Chondrocyte (in vitro differentiated cells): Measurements from ENCODE around the gene FRMD7. TPM values are rescaled to one million over a fixed set of nuclear protein-coding genes. Genes with fewer than 3 reads are reported as not detected.

Experiments
- DNase-seq: peaks from one replicate; pipeline ENCODE4 v3.0.0; 2021; ENCODE audit warnings: mixed read lengths, low spot score
- H3K27ac Mint-ChIP-seq: one replicate; pipeline ENCODE4 v1.8.0; 2021; ENCODE audit warnings: mild to moderate bottlenecking, moderate library complexity, mixed read lengths; ENCODE audit not compliant: unreplicated experiment
- H3K27me3 Mint-ChIP-seq: 2 replicates; pipeline ENCODE4 v1.8.0; 2021; ENCODE audit warnings: low read depth, mixed read lengths
- H3K36me3 Mint-ChIP-seq: 2 replicates; pipeline ENCODE4 v1.8.0; 2021; ENCODE audit warnings: low read depth, mixed read lengths
- H3K4me1 Mint-ChIP-seq: 2 replicates; pipeline ENCODE4 v1.8.0; 2021; ENCODE audit warnings: low read depth, mild to moderate bottlenecking, mixed read lengths
- H3K4me3 Mint-ChIP-seq: one replicate; pipeline ENCODE4 v1.8.0; 2021; ENCODE audit warnings: mild to moderate bottlenecking, moderate library complexity, mixed read lengths; ENCODE audit not compliant: unreplicated experiment
- H3K9me3 Mint-ChIP-seq: 2 replicates; pipeline ENCODE4 v1.8.0; 2021; ENCODE audit warnings: low read depth, mixed read lengths
- CTCF ChIP-seq: fragments of 200-600 bp; sonication (generic); IDR thresholded peaks from 2 replicates; pipeline ENCODE4 v1.5.0; 2021; ENCODE audit warnings: antibody characterized with exemption, mild to moderate bottlenecking, moderate library complexity
- total RNA-seq: library from RNA; stranded (reverse); gene quantifications from 3 replicates; pipeline ENCODE4 v1.2.1, GENCODE V29; 2021

Gene FRMD7
- total RNA-seq, 1 donor from 2014 or later, result 0.25 TPM

GRCh38 chrX:132086672-132087071 is 41.1 kb downstream of the FRMD7 start:
- TF ChIP-seq CTCF, result no peak
- peak overlapping the region; percentile 71 for H3K27ac Mint-ChIP-seq
- no peak for DNase-seq
- no peak overlapping the region for H3K4me3 Mint-ChIP-seq
- H3K9me3 Mint-ChIP-seq, result no peaks in the 10 kb centered on the region
- no peaks in the 10 kb centered on the region for H3K27me3 Mint-ChIP-seq
- peaks cover 47% of the 10 kb centered on the region for H3K4me1 Mint-ChIP-seq
- H3K36me3 Mint-ChIP-seq, result no peaks in the 10 kb centered on the region

GRCh38 chrX:132085786-132086185 is 42.0 kb downstream of the FRMD7 start:
- Mint-ChIP-seq H3K4me1 (peaks cover 43% of the 10 kb centered on the region), H3K4me3 (no peak overlapping the region), H3K36me3 (no peaks in the 10 kb centered on the region), H3K9me3 (no peaks in the 10 kb centered on the region), H3K27me3 (no peaks in the 10 kb centered on the region), H3K27ac (no peak overlapping the region)
- TF ChIP-seq CTCF, result no peak
- no peak for DNase-seq

GRCh38 chrX:132077912-132078311 is 49.9 kb downstream of the FRMD7 start:
- Mint-ChIP-seq H3K9me3 (no peaks in the 10 kb centered on the region), H3K36me3 (no peaks in the 10 kb centered on the region), H3K27me3 (no peaks in the 10 kb centered on the region), H3K4me1 (no peaks in the 10 kb centered on the region), H3K27ac (no peak overlapping the region), H3K4me3 (no peak overlapping the region)
- TF ChIP-seq CTCF, result no peak
- DNase-seq, result no peak

- H3K4me1 Mint-ChIP-seq, result no peaks in the 10 kb centered on the region
- TF ChIP-seq CTCF, result no peak
- H3K27me3 Mint-ChIP-seq, result no peaks in the 10 kb centered on the region
- H3K4me3 Mint-ChIP-seq, result no peak overlapping the region
- H3K9me3 Mint-ChIP-seq, result no peaks in the 10 kb centered on the region
- H3K27ac Mint-ChIP-seq, result no peak overlapping the region
- no peak for DNase-seq
- H3K36me3 Mint-ChIP-seq, result no peaks in the 10 kb centered on the region
Measured at GRCh38 chrX:132077414-132077813, 50.4 kb downstream of the FRMD7 start.

GRCh38 chrX:132071254-132071653 is 56.6 kb downstream of the FRMD7 start:
- TF ChIP-seq CTCF, result peak; percentile 83
- no peak for DNase-seq
- Mint-ChIP-seq H3K4me1 (peaks cover 4% of the 10 kb centered on the region), H3K9me3 (no peaks in the 10 kb centered on the region), H3K4me3 (no peak overlapping the region), H3K27me3 (no peaks in the 10 kb centered on the region), H3K27ac (no peak overlapping the region), H3K36me3 (peaks cover 2% of the 10 kb centered on the region)
